HG03280 (cell line): ENCODE results near the gene MMP7.

Source experiments
- ATAC-seq: cut with Tn5 transposase; IDR thresholded peaks from one replicate; pipeline ENCODE4 v1.9.1; 2021; ENCODE audit warnings: mild to moderate bottlenecking, moderate library complexity; ENCODE audit not compliant: unreplicated experiment

MMP7 gene, protein sequence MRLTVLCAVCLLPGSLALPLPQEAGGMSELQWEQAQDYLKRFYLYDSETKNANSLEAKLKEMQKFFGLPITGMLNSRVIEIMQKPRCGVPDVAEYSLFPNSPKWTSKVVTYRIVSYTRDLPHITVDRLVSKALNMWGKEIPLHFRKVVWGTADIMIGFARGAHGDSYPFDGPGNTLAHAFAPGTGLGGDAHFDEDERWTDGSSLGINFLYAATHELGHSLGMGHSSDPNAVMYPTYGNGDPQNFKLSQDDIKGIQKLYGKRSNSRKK

DNA sequence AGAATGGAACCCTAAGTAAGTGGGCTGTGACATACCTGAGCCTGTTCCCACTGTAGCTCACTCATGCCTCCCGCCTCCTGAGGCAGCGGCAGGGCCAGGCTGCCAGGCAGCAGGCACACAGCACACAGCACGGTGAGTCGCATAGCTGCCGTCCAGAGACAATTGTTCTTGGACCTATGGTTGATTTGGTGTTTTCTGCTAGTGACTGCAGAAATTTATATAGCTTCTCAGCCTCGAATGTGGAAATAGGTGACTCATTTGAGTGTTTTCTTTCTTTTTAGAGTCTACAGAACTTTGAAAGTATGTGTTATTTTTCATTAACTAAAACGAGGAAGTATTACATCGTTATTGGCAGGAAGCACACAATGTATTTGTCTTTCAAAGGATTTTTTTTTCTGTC is at the start of gene MMP7:
Gene MMP7 (minus strand): TSS at position 190 of the 400 bp plus-strand sequence. CDS start 47 bp downstream, at position 143.
- ATAC-seq: no peak

DNA sequence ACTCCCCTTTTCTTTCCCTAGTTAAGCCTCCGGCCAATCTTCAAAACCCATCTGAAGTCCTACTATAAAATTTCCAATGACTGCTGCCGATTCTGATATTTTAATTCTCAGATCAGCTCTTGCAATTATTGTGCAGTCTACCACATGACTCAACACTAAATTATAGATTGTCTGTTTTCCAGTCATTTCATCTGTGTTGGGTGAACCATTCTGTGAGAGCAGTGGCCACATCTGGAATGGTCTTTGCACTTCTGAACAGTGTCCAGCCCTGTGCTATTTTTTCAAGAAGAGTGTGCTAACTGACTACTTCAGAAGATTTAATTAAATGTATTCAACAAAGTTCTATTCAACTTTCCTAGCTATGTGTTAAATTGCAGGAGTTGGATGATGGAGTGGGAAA is 47.2 kb upstream of the MMP7 start:
- no peak for ATAC-seq

DNA sequence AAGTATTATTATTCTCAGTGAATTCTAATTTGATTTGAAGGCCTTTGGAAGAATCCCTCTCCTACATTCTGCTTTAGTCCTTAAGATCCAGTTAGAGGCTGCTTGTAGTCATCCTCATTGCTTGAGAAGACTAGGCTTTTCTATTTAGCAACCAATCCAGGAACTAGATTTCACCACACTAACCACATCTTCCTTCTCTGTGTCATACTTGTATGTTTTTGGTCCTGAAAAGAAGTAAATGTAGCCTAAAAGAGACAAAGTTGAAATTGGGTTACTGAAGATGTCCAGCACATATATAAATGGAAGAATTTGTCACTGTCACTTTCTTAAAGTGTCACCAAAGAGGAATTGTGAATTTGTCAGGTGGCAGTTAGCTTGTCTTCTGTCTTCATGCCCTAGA is 46.6 kb upstream of the MMP7 start:
- no peak for ATAC-seq

DNA sequence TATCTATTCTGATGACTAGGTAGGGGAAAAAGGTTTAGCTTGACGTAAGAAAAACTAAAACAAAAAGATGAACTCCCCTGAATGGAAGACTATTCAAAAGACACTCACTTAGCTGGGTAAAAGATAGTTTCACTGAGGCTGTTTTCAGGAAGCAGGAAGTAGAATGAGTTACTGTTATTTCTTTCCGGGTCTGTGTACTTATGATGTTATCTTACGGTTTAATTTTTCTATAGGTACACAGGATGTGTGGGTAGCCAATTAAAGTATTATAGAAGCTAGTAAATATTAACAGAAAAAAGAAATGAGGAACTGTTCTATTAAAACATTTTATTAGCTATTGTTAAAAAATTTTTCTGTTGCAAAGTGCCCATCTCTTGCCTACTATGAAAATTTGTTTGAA is 45.8 kb upstream of the MMP7 start:
- ATAC-seq: no peak

DNA sequence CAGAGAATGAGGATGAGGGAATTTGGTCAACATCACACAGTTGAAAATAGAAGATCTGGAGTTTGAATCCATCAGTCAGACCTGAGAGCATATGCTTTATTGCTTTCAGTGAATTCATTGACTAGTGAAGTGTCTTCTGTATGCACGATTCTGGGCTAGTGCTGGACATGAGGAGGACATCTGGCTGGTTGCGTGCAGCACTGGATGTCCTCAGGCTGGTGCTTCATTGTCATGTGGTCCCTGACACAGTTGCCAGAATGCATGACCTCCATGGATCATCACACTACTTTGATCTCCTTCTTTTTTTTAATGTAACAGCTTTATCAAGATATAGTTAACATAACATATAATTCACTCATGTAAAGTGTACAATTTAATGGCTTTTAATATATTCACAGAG is 44.5 kb upstream of the MMP7 start:
- ATAC-seq: no peak

DNA sequence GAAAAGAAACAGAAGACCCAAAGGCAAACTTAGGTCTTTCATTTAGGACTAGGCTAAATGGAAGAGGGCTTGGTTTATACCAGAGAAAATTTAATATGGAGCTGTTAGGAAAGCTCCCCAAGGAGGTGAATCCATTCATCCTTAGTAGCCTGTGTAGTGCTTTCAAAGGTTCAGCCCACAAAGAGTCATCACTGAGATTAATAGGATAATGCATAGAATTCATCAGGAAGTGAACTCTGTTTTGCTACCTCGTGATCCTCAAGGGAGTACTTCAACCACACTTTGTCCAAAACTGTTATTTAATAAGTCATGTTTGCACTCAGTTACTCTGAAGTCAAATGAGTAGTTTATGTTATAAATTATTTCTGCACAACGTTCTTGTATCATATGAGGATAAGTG is 43.3 kb upstream of the MMP7 start:
- no peak for ATAC-seq

DNA sequence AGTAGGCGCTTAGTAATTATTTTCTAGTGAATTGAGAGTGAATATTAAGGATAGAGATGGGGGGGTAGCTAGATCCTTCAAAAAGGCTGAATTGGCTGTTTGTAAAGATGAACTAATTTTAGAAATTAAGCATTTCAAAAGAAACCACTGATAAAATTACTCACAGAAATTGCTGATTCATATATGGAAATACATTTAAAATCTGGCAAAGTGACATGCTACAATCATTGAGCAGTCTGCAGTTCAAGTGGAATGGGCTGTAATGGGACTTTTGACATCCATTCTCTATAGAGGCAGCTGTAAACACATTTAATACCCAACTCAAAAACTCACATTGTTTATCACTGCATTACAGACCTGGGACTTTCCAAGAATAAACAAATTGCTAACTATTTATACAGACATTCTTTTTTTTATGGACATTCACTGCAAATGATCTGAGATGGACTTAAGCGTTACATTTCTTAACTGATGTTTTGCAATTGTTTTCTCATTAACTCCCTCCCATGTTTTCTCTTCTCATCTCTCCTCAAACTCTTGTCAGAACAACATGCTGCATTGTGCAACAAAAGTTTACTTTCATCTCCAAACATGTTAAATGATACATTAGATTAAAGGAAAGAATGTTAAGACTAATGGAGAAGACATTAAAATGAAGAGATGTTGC is 42.1 kb upstream of the MMP7 start:
- no peak for ATAC-seq

DNA sequence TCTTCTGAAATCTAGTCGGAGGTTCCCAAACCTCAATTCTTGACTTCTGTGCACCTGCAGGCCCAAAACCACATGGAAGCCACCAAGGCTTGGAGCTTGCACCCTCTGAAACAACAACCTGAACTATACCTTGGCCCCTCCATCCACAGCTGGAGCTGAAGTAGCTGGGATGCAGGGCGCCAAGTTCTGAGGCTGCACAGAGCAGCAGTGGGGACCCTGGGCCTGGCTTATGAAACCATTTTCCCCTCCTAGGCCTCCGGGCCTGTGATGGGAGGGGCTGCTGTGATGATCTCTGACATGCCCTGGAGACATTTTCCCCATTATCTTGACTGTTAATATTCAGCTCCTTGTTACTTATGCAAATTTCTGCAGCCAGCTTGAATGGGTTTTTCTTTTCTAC is 38.3 kb upstream of the MMP7 start:
- ATAC-seq: no peak

DNA sequence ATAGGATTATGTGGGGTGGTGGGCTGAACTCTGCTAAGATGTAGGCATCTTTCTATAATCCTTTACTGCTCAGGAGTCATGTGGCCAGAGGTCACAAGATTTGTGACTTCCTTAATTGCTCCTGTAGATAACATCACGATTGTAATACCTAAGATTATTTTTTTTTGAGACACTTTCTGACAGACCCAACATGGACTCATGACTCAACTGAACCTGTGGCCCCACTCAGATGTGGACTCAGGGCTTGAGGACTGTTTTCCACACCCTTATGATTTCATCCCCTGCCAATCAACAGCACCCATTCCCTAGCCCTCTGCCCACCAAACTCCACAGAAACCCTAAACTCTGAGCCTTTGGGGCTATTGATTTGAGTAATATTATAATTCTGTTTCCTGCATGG is 35.6 kb upstream of the MMP7 start:
- no peak for ATAC-seq

DNA sequence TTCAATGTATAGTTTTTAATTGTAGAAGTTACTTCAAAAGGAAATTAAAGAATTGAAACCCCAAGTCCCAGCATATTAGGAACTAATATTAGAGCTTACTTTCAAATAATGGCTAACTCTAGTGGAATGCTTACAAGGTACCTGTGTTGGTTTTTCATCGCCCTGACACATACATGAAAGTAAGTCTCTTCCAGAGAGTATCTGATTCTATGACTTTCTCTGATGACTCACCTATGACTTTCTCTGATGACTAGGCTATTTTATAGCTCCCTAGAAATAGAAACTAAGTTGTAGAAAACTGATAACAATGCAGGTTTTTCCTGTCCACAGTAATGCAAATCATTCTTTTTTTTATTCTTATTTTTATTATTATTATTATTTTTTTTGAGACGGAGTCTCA is 33.6 kb upstream of the MMP7 start:
- ATAC-seq: peak; percentile 50

DNA sequence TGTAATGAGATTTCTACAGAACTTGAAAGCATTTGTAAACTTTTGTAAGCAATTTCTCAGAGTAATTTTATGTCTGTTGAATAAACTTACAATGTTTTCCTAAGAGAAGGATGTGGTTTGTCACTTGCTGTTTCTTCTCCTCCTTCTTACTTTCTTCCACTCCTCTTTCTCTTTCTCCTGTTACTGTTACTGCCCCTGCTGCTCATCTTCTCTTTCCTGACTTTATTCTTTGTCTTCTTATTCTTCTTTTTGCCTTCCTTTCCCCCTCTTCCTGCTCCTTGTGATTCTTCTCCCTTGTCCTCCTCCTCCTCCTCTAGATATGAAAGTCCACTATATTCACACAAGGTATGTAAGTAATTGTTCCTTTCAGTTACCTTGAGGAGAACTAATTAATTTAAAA is 31.1 kb upstream of the MMP7 start:
- ATAC-seq: no peak

DNA sequence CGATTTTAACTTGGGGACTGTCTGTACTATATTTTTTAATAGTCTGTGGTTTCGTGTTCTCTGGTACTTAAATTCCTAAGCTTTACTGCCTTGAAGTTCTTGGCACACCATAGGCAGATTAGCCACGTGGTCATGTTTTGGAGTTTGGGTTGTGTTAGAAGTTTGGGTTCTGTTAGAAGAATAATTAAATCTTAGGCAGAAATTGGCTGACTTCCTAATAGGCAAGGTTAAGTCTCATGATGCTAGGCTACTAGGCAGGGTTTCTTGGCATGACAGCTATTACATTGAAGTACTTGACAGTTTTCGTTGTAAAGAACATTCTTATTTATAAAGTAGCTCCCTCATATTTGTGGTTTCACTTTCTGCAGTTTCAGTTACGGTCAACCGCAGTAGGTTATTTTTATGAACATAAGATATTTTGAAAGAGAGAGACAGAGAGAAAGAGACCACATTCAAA is 30.0 kb upstream of the MMP7 start:
- peak; percentile 68 for ATAC-seq

DNA sequence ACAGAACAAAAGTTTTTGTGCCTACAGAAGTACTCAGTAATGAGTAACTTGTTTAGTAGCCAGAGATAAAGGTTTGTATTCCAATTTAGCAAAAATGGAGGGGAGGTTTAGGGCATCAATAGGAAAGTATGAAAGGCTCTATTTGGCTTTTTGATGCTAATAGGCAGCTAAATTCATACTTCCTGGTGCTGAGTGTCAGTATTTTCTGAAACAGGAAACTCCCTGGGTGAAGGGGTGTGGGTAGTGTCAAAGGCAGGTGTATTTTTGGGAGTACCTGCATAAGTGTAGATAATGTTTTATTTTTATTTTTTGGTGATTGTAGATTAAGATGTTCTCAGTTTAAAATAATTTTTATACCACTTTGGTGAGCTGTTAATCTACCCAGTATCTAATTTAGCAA is 29.3 kb upstream of the MMP7 start:
- ATAC-seq: no peak

DNA sequence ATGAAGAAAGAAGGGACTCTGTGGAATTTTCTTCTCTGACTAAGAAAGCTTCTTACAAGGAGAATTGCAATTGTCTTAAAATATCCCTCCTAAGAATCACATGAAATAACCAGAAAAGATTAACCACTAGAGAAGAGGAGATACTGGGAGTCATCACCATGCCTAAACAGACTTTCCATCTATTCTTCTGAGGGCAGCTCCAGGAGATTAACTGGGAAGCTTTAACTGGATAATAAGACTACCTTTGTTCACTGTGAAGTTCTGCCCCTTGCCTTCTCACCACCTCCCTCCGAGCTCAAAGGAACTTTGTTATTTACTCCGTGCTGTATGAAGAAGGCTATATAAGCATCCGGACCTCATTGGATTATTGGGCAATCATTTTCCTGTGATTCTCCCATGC is 24.5 kb upstream of the MMP7 start:
- no peak for ATAC-seq

DNA sequence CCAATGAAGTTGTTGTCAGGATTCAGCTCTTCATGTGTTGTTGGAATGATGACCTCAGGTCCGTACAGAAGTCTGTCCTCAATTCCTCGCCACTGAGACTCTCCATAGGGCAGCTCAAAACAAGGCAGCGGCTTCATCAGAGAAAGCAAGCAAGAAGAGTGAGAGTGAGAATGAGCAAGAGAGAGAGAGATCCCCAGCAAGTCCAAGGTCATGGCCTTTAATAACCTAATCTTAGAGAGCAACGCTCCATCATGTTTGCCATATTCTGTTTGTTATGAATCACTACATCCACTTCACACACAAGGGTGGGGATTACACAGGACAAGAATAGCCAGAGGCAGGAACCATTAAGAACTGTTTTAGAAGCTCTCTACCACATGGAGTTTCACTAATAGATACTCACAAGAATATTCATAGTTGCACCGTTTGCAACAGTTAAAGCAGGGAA is 23.3 kb upstream of the MMP7 start:
- ATAC-seq: peak; percentile 78

DNA sequence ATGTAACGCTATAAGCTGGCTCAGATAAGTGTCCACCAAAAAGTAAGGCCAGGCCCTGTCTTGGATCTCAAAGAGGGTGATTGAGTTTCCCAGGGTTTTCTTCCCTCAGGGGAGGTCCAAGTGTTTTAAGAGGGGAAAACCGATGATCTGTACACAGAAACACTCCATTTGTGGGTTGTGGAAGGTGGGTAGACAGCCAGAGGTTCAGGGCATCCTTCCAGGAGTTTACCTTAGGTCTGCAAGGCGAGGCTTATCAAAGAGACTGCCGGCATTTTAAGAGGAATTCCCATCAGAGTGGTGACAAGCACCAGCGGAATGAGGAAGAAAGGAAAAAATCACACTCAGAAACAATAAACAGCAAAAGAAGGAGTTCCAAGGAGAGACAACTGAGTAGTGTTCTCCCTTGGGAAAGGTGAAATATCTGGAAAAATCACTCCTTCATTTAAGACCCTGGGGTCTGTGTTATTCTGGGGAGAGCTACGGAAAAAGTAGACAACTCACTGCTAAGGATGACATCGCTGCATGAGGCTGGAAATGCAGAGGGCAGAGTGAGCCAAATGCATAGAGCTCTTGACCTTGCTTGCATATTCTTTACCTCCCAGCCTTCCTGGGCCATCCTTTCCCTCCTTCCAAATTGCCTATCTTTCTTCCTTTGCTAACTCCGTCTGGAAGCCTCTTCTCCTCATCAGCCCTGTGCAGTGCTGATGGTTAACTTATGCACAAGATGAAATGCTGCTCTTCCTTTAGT is 22.1 kb upstream of the MMP7 start:
- ATAC-seq: no peak

DNA sequence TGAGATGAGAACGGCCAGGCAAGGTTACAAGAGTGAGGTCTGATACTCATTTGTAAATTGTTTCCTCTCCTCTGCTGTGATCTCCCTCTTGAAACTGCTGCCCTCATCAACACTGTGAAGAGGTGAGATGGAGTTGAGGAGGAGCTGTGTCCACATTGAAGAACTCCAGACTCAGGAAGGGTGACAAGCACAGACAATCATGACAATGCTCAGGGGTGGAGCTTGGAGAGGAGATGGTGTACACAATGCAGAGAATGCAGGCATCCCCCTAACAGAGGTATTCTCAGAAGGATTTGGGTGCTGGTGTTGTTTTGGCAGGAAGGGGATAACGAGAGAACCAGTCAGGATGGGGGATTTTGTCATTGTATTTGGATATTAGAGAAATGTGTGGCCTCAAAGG is 21.5 kb upstream of the MMP7 start:
- ATAC-seq: no peak

DNA sequence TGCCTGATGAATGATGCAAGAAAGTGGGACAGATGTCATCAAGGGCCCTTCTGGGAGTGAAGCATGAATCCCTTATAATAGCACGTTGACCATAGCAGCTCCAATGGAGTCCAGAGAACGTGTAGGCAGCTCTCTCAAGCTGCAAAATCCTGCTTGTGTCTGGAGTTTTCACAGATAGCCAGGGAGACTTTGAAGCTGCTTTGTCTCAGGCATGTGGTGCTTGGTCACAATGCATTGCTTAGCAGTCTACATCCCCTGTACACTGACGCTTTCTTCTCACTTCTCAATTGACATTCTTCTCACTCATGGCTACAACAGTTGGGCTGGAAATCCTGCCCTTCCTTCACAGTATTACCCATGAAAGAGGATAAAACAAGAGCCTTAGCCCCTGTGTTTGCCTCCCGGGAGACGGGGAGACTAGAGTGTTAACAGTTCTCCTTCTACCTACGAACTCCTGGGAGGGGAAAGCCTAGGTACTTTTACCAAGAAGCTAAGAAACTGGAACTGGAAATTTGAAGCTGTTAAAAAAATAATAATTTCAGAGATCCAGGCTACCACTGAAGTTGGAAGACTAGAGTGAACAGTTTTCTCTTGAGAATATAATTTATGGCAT is 20.7 kb upstream of the MMP7 start:
- no peak for ATAC-seq

DNA sequence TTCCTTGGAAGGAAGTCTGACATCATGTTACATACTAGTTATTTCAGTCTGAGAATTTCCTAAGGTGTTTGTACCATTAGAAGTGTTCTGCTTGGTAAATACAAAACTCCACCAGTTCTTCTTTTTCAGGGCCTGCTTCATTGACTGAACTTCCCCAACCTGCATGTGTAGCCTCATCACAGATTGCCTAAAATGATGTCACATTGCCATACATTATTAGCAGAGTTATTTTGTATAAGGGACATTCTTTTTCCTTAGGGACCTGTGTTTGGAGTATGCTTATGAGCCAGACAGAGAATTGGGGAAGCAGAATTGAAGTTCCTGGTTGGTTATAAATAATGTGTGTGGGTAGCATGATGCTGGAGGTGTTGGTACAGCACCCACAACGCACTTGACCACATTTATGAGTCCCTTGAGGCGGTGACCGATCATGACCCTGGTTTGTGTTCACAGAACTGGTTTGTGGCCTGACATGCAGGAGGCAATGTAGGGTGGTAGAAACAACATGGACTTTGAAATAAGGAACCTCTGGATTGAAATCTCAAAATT is 16.4 kb upstream of the MMP7 start:
- ATAC-seq: peak; percentile 62

DNA sequence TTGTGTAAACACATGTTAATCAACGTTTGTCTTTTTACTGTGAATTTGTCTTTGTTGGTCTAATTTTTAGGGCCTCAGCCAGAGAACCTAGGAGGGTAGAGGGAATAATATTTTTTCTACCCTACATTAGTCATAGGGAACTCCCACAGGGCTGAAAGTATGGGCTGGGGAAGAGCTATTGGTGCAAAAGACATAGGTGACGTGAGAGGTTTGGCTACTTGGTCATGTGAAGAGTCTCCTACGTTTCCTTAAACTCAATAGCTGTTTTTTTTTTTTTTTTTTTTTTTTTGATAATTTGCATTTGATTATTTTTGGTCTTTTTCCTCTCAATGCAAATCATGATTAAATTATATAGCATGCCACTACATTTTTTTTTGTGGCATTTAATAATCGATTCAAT is 15.9 kb upstream of the MMP7 start:
- peak; percentile 48 for ATAC-seq

DNA sequence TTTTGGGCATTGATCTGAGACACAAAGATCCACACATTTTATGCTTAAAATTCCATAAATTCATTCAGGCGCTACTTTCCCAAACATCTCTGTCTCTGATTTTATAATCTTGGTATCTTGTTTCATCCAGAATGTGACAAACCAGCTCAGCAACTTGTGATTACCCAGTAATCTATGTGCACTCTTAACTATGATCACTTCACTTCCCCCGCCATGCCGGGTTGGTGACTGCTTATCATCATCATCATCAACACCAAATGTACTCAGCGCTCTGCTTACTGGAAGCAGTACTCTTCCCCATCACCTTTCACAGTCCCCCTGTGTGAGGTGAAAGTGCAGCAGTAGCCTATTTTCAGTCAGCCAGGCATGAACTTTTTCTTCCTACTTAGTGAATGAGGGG is 15.2 kb upstream of the MMP7 start:
- no peak for ATAC-seq
